HepG2 (cell line): ENCODE measurements around the gene PDE2A. TPM values are rescaled to one million over a fixed set of nuclear protein-coding genes. Genes with fewer than 3 reads are reported as not detected.

ENCODE experiments used
- ATAC-seq: fragments of 200-7000 bp; cut with Tn5 transposase; 3 replicates; pipeline ENCODE4 v1.9.1; 2020; ENCODE audit warnings: mild to moderate bottlenecking, moderate library complexity
- BruUV-seq: library from RNA; stranded (reverse); fragments of 400-500 nt; replicated peaks from 2 replicates; lab custom pipeline; 2021; lab: Mats Ljungman, UMichigan
- CTCF ChIA-PET: fragments of 300-600 bp; formaldehyde crosslinking; extraction: SDS; loops from one replicate; lab custom pipeline; 2021; ENCODE audit warnings: low total read pairs, inconsistent platforms, low intra/inter-chr PET ratio; lab: Yijun Ruan, JAX
- POLR2A ChIA-PET: fragments of 350-600 bp; sonication (Branson Sonifier 250); formaldehyde crosslinking; loops from one replicate; lab custom pipeline; 2020; ENCODE audit warnings: antibody characterized with exemption, inconsistent platforms; lab: Yijun Ruan, JAX
- DNase-seq: peaks from one replicate; pipeline ENCODE4 v3.0.0-alpha.2; 2015; ENCODE audit warnings: low spot score
- FAIRE-seq: peaks from 3 replicates; lab custom pipeline; 2011; peaks lifted over from hg19 to GRCh38; lab: Jason Lieb, UNC
- H2AFZ ChIP-seq: one replicate; pipeline ENCODE4 v1.6.1; 2011; ENCODE audit warnings: low read length, inconsistent platforms
- H3K27ac ChIP-seq: fragments of 300-600 bp; 3 replicates; pipeline ENCODE4 v1.8.0; 2011; ENCODE audit warnings: mixed run types, mild to moderate bottlenecking, mixed read lengths, low read length, inconsistent platforms; ENCODE audit not compliant: insufficient read depth; ENCODE audit errors: extremely low read length
- H3K27me3 ChIP-seq, 2 experiments: fragments of 200-600 bp in 1 of 2; 2 replicates in 1 of 2; 3 replicates in 1 of 2; pipeline versions ENCODE4 v1.6.0 to v1.8.0; 2011; ENCODE audit warnings: low read length in 2 of 2, mild to moderate bottlenecking in 2 of 2, moderate library complexity in 2 of 2, inconsistent platforms in 1 of 2; ENCODE audit not compliant: insufficient read depth in 2 of 2, control insufficient read depth in 1 of 2
- H3K36me3 ChIP-seq, 2 experiments: fragments of 200-600 bp in 1 of 2; replicated peaks in 1 of 2; 2 replicates in 1 of 2; 3 replicates in 1 of 2; pipeline versions ENCODE4 v1.5.1 to v1.8.0; 2011; ENCODE audit warnings: low read length in 2 of 2, inconsistent platforms in 1 of 2; ENCODE audit not compliant: insufficient read depth in 2 of 2, control insufficient read depth in 1 of 2
- H3K4me1 ChIP-seq: 2 replicates; pipeline ENCODE4 v1.5.1; 2012; ENCODE audit warnings: low read length, inconsistent platforms; ENCODE audit not compliant: insufficient read depth
- H3K4me2 ChIP-seq: 2 replicates; pipeline ENCODE4 v1.6.0; 2011; ENCODE audit warnings: low read depth, low read length, inconsistent platforms
- H3K4me3 ChIP-seq, 3 experiments: fragments of 200-600 bp in 1 of 3; sonication (generic), shearing (Covaris generic) in 1 of 3; replicated peaks in 1 of 3; 2 replicates each; pipeline ENCODE4 v1.5.1; 2011 to 2016; ENCODE audit warnings: low read length in 3 of 3, inconsistent platforms in 2 of 3, low read depth in 2 of 3, mild to moderate bottlenecking in 2 of 3, control low read depth in 1 of 3, mixed read lengths in 1 of 3; ENCODE audit not compliant: insufficient read depth in 1 of 3
- H3K79me2 ChIP-seq: one replicate; pipeline ENCODE4 v1.6.1; 2011; ENCODE audit warnings: low read length, inconsistent platforms; ENCODE audit not compliant: insufficient read depth
- H3K9ac ChIP-seq: 2 replicates; pipeline ENCODE4 v1.6.0; 2011; ENCODE audit warnings: mild to moderate bottlenecking, low read depth, low read length, inconsistent platforms; ENCODE audit not compliant: insufficient read depth
- H3K9me3 ChIP-seq: 2 replicates; pipeline ENCODE4 v1.5.1; 2012; ENCODE audit warnings: mild to moderate bottlenecking, low read length
- H4K20me1 ChIP-seq: 2 replicates; pipeline ENCODE4 v1.6.0; 2011; ENCODE audit warnings: inconsistent platforms, mild to moderate bottlenecking, low read length, moderate library complexity; ENCODE audit not compliant: insufficient read depth
- FOSL2 ChIP-seq: sonication (generic); formaldehyde crosslinking; IDR thresholded peaks from 2 replicates; pipeline ENCODE4 v1.4.0; 2020; ENCODE audit warnings: missing genetic modification reagents
- HNRNPH1 ChIP-seq: fragments of 200-400 bp; formaldehyde crosslinking; optimal IDR thresholded peaks from 2 replicates; pipeline ENCODE3; 2017; ENCODE audit warnings: mild to moderate bottlenecking, low read depth, low read length
- MAZ ChIP-seq, 2 experiments: sonication (generic) in 1 of 2; formaldehyde crosslinking in 1 of 2; IDR thresholded peaks; 2 replicates each; pipeline versions ENCODE4 v1.5.0 to v1.6.1; 2012 to 2020; ENCODE audit warnings: low read depth in 2 of 2, mild to moderate bottlenecking in 2 of 2, borderline replicate concordance in 1 of 2, improper control_type of control experiment in 1 of 2, low read length in 1 of 2, missing genetic modification reagents in 1 of 2, moderate library complexity in 1 of 2
- PAWR ChIP-seq: sonication (generic); formaldehyde crosslinking; IDR thresholded peaks from 2 replicates; pipeline ENCODE4 v1.4.0; 2020; ENCODE audit warnings: missing genetic modification reagents, mild to moderate bottlenecking, borderline replicate concordance
- WGBS: methylation state at CpG from one replicate; pipeline ENCODE4 v1.1.6; 2017; ENCODE audit warnings: low lambda C conversion rate; 5-methylcytosine and 5-hydroxymethylcytosine counted together
- in situ Hi-C: cut with HindIII; loops from 2 replicates; pipeline ENCODE4 v1.10.0; 2017; ENCODE audit warnings: low pct_unique_long_range_greater_than_20kb; ENCODE audit not compliant: extremely low pct_ligation_motif_present
- intact Hi-C: fragments of 100-400 bp; cut with micrococcal nuclease; formaldehyde crosslinking; loops from one replicate; pipeline ENCODE4 v1.10.0; 2022; ENCODE audit not compliant: unreplicated experiment
- polyA plus RNA-seq, 8 experiments: library from polyadenylated mRNA; depleted of rRNA in 3 of 8; stranded (reverse) in 7 of 8; unstranded in 1 of 8; fragments of >200 nt; fragmentation: Illumina TruSeq in 4 of 8; extraction: Trizol in 4 of 8; gene quantifications; 2 replicates each; pipeline versions ENCODE4 v1.2.1 to v1.2.3, GENCODE V29; 2011 to 2016; ENCODE audit warnings: low read depth in 4 of 8, missing spikeins in 1 of 8, mixed read lengths in 1 of 8; ENCODE audit not compliant: insufficient read depth in 1 of 8
- total RNA-seq, 5 experiments: library from RNA; depleted of rRNA; stranded (reverse); fragments of >200 nt; fragmentation: Illumina TruSeq; extraction: Trizol; gene quantifications; 2 replicates each; pipeline ENCODE4 v1.2.3, GENCODE V29; 2016; ENCODE audit warnings: low read depth in 1 of 5
- TF ChIP-seq, protein P1 (sequence below): sonication (generic); formaldehyde crosslinking; IDR thresholded peaks from 2 replicates; pipeline ENCODE4 v1.8.1; 2023; ENCODE audit warnings: missing genetic modification reagents, inconsistent platforms, borderline replicate concordance
- TF ChIP-seq, protein P2 (sequence below): sonication (generic); formaldehyde crosslinking; IDR thresholded peaks from 2 replicates; pipeline ENCODE4 v1.9.0; 2021; ENCODE audit warnings: missing genetic modification reagents, mild to moderate bottlenecking, borderline replicate concordance

Gene PDE2A
- total and polyA plus RNA-seq, 2 of the 13 experiments (the other 11 are each of a cell fraction or from before 2014, with no cell fraction given), result 3.1 TPM; not detected in 1

DNA sequence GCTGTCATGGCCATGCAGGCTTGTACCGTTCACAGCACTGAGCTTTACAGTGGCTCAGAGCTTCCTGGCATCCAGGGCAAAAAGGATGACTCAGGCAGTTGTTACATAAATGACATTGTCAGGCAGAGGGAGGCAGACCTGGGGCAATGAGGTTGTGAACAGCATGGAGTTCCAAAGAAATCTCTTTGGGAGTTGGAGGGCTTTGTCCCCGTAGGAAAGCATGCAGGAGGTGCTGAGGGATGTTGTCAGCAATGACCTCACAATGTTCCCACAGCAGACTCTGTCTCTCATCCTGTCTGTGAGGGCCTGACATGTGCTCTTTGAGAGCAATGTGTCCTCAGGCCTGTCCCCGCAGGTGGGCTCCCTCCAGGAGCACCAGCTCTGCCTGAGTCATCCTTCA is 25.9 kb upstream of the PDE2A start:
- no peak for FAIRE-seq
- DNase-seq, result no peak
- ChIA-PET POLR2A (no interaction called here), CTCF (no interaction called here)
- BruUV-seq, result no TSS peak
- no peak overlapping the region for H3K9ac ChIP-seq
- intact Hi-C loops (no loop called here), in situ Hi-C loops (no loop called here)
- H4K20me1 ChIP-seq, result no peaks in the 10 kb centered on the region
- ATAC-seq, result no peak
- TF ChIP-seq FOSL2 (CRISPR knock-in tag) (0 out of 2 replicates have a peak, but pooled peaks have one; percentile 18), PAWR (CRISPR knock-in tag) (no peak)
- no peaks in the 10 kb centered on the region for H3K9me3 ChIP-seq
- peaks cover 35 to 93% of the 10 kb centered on the region in 2 experiments for H3K36me3 ChIP-seq
- H3K4me1 ChIP-seq, result no peaks in the 10 kb centered on the region
- H3K79me2 ChIP-seq, result no peaks in the 10 kb centered on the region
- H3K27ac ChIP-seq, result no peak overlapping the region
- no peak overlapping the region for H3K4me2 ChIP-seq
- no peaks in the 10 kb centered on the region for H3K27me3 ChIP-seq
- H3K4me3 ChIP-seq, result no peak overlapping the region
- no peak overlapping the region for H2AFZ ChIP-seq
- 63% methylated on average over 2 of the region's 3 CpGs for WGBS

DNA sequence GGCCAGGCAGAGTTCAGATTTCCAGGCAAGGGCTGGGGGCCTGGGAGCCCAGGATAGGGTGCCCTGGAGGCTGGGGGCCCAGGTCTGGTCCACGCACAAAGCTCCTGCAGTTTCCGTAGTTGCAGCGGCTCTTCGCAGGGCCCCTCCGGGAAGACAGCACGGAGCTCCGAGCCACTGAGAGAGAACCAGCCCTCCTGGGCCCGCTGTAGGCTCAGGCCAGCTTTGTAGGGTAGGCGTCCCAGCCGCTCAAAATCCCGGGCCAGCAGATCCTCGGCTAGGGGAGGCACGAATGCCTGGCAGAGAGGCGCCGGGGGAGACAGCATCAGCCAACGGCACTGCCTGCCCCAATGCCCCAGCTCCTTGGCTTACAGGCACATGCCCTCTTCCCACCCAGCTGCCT is 23.6 kb upstream of the PDE2A start:
- Histone ChIP-seq H3K36me3 (peaks cover 44 to 93% of the 10 kb centered on the region in 2 experiments), H3K9me3 (no peaks in the 10 kb centered on the region), H4K20me1 (no peaks in the 10 kb centered on the region), H3K27me3 (no peaks in the 10 kb centered on the region), H3K9ac (no peak overlapping the region), H3K27ac (no peak overlapping the region), H2AFZ (no peak overlapping the region), H3K79me2 (no peaks in the 10 kb centered on the region), H3K4me1 (no peaks in the 10 kb centered on the region), H3K4me3 (no peak overlapping the region)
- intact Hi-C loops, result no loop called here
- ChIA-PET CTCF (no interaction called here), POLR2A (no interaction called here)
- ATAC-seq, result no peak
- no peak for DNase-seq
- BruUV-seq, result no TSS peak
- TF ChIP-seq, protein P1, sequence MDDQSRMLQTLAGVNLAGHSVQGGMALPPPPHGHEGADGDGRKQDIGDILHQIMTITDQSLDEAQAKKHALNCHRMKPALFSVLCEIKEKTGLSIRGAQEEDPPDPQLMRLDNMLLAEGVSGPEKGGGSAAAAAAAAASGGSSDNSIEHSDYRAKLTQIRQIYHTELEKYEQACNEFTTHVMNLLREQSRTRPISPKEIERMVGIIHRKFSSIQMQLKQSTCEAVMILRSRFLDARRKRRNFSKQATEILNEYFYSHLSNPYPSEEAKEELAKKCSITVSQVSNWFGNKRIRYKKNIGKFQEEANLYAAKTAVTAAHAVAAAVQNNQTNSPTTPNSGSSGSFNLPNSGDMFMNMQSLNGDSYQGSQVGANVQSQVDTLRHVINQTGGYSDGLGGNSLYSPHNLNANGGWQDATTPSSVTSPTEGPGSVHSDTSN (CRISPR knock-in tag), result no peak
- no peak for TF ChIP-seq MAZ (IDR thresholded peaks at IDR 0.05; ENCODE audit: borderline replicate concordance, low read depth, low read length)
- TF ChIP-seq MAZ (CRISPR knock-in tag; IDR thresholded peaks at IDR 0.05; ENCODE audit: low read depth), result no peak
- TF ChIP-seq HNRNPH1, result no peak
- TF ChIP-seq, protein P2, sequence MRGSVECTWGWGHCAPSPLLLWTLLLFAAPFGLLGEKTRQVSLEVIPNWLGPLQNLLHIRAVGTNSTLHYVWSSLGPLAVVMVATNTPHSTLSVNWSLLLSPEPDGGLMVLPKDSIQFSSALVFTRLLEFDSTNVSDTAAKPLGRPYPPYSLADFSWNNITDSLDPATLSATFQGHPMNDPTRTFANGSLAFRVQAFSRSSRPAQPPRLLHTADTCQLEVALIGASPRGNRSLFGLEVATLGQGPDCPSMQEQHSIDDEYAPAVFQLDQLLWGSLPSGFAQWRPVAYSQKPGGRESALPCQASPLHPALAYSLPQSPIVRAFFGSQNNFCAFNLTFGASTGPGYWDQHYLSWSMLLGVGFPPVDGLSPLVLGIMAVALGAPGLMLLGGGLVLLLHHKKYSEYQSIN, result no peak
- TF ChIP-seq, all 625 proteins: peak for 0
- no peak for FAIRE-seq
- in situ Hi-C loops, result no loop called here
- no peak overlapping the region for H3K4me2 ChIP-seq
- no CpG with 5 or more reads among the region's 16 CpGs for WGBS
